ENCODE data around the gene ZFPL1. TPM values are rescaled to one million over a fixed set of nuclear protein-coding genes. Genes with fewer than 3 reads are reported as not detected.

ZFPL1 gene
- total and polyA plus RNA-seq, 2 donors (not counting 3 experiments of a cell fraction or from before 2014, with no cell fraction given): 37.6 to 139 TPM

GRCh38 chr11:65058012-65058411, 26.0 kb upstream of the ZFPL1 start:
- dilution Hi-C loops (cut with MboI; ENCODE audit: extremely low pct_ligation_motif_present, low sequenced_read_pairs): no loop called here
- CTCF ChIA-PET: interaction anchor here (1.0 kb wide), 1 partner anchor 18 kb away, joined by 3 read pairs; no protein-coding TSS in a partner anchor
- no peaks in the 10 kb centered on the region for H3K79me2 ChIP-seq (ENCODE audit: control insufficient read depth, insufficient read depth, low read length)
- H4K20me1 ChIP-seq (replicated peaks; ENCODE audit: control insufficient read depth, extremely low read depth, insufficient read depth, low read length): no peaks in the 10 kb centered on the region
- FAIRE-seq (no peak), DNase-seq (ENCODE audit: low read depth, low spot score) (no peak)
- intact Hi-C loops (cut with micrococcal nuclease): no loop called here
- no peaks in the 10 kb centered on the region for H3K9me1 ChIP-seq (replicated peaks; ENCODE audit: control insufficient read depth, extremely low read depth, insufficient read depth, low read length)
- no peak overlapping the region for H2AFZ ChIP-seq (ENCODE audit: low read depth, low read length)
- POLR2A ChIA-PET: no interaction called here
- no peak for TF ChIP-seq CTCF (IDR thresholded peaks at IDR 0.05; ENCODE audit: extremely low read depth in 1 of 2, insufficient read depth in 1 of 2, low read depth in 1 of 2, low read length in 2 of 2)
- no peak for TF ChIP-seq POLR2AphosphoS5 (IDR thresholded peaks at IDR 0.05; ENCODE audit: insufficient read depth, low read depth, low read length)
- TF ChIP-seq GATA2 (IDR thresholded peaks at IDR 0.05; ENCODE audit: insufficient read depth, insufficient read length, low read depth, low read length): no peak
- TF ChIP-seq FOS (IDR thresholded peaks at IDR 0.05; ENCODE audit: borderline replicate concordance, insufficient read depth, low read length): no peak
- no peak for TF ChIP-seq MYC (IDR thresholded peaks at IDR 0.05; ENCODE audit: low read depth, low read length)
- no peak for TF ChIP-seq EZH2 (IDR thresholded peaks at IDR 0.05; ENCODE audit: borderline replicate concordance, low read depth, low read length, severe bottlenecking)
- TF ChIP-seq POLR2A (IDR thresholded peaks at IDR 0.05; ENCODE audit: low read depth, low read length): no peak
- TF ChIP-seq MAX (IDR thresholded peaks at IDR 0.05; ENCODE audit: insufficient read depth, insufficient read length): no peak
- TF ChIP-seq JUN (IDR thresholded peaks at IDR 0.05; ENCODE audit: borderline replicate concordance, insufficient read depth, insufficient read length, low read depth): no peak
- no peaks in the 10 kb centered on the region for H3K36me3 ChIP-seq (ENCODE audit: control insufficient read depth in 2 of 2, extremely low read depth in 1 of 2, insufficient read depth in 2 of 2, low read length in 2 of 2)
- H3K4me1 ChIP-seq (ENCODE audit: control insufficient read depth, extremely low read depth, insufficient read depth, low read length): no peaks in the 10 kb centered on the region
- BruUV-seq (replicated peaks): no TSS peak
- H3K27ac ChIP-seq (ENCODE audit: insufficient read depth, low read depth, low read length): no peak overlapping the region
- no peak overlapping the region for H3K9ac ChIP-seq (replicated peaks; ENCODE audit: extremely low read depth, insufficient read depth, low read length)
- no peak overlapping the region for H3K4me3 ChIP-seq (replicated peaks in 1 of 3; ENCODE audit: insufficient read depth in 1 of 3, low read depth in 1 of 3, low read length in 3 of 3)
- H3K27me3 ChIP-seq (ENCODE audit: control insufficient read depth in 2 of 2, insufficient read depth in 2 of 2, low read length in 2 of 2): no peaks in the 10 kb centered on the region
- no peak overlapping the region for H3K4me2 ChIP-seq (ENCODE audit: insufficient read depth, low read length)
- H3K9me3 ChIP-seq (replicated peaks; ENCODE audit: control insufficient read depth, insufficient read depth, low read length): no peaks in the 10 kb centered on the region

Data from endothelial cell of umbilical vein (primary cell).